Activated CD4-positive, alpha-beta T cell treated with anti-CD3 and anti-CD28 coated beads, Interleukin-2, Interleukin-6, amounts not matched to agents 100 ng/mL and 50 ng/mL, durations not matched to agents 16 hours and 8 hours (primary cell): Measurements from ENCODE around the gene MYO16.

Experiments used
- DNase-seq: peaks from one replicate; pipeline ENCODE4 v3.0.0-alpha.2; 2020

The MYO16 gene

GRCh38 chr13:108947551-108948030, 318.2 kb downstream of the MYO16 start:
- DNase-seq, result no peak

GRCh38 chr13:108948251-108948671, 318.9 kb downstream of the MYO16 start:
- no peak for DNase-seq

GRCh38 chr13:108950333-108951010, 321.1 kb downstream of the MYO16 start:
- DNase-seq, result no peak

GRCh38 chr13:108955741-108956140, 326.3 kb downstream of the MYO16 start:
- DNase-seq, result no peak

- DNase-seq, result no peak
Observed at GRCh38 chr13:108957369-108958012, 328.1 kb downstream of the MYO16 start.

- DNase-seq, result no peak
Observed at GRCh38 chr13:108958013-108958376, 328.6 kb downstream of the MYO16 start.

- no peak for DNase-seq
Observed at GRCh38 chr13:108959234-108959633, 329.8 kb downstream of the MYO16 start.

GRCh38 chr13:108960006-108960405, 330.6 kb downstream of the MYO16 start:
- DNase-seq, result no peak

GRCh38 chr13:108961542-108962125, 332.2 kb downstream of the MYO16 start:
- DNase-seq, result peak; percentile 71

GRCh38 chr13:108962654-108963053, 333.2 kb downstream of the MYO16 start:
- DNase-seq, result no peak

GRCh38 chr13:108963276-108963810, 333.9 kb downstream of the MYO16 start:
- no peak for DNase-seq

GRCh38 chr13:108963846-108964600, 334.6 kb downstream of the MYO16 start:
- no peak for DNase-seq

- DNase-seq, result no peak
Observed at GRCh38 chr13:108964606-108965005, 335.2 kb downstream of the MYO16 start.

- no peak for DNase-seq
Observed at GRCh38 chr13:108967371-108967770, 338.0 kb downstream of the MYO16 start.

GRCh38 chr13:108968566-108968965, 339.2 kb downstream of the MYO16 start:
- no peak for DNase-seq

GRCh38 chr13:108974686-108975085, 345.3 kb downstream of the MYO16 start:
- no peak for DNase-seq

- no peak for DNase-seq
Observed at GRCh38 chr13:108980237-108980636, 350.8 kb downstream of the MYO16 start.

- DNase-seq, result no peak
Observed at GRCh38 chr13:108981407-108981806, 352.0 kb downstream of the MYO16 start.

GRCh38 chr13:108983273-108983672, 353.9 kb downstream of the MYO16 start:
- no peak for DNase-seq

- no peak for DNase-seq
Observed at GRCh38 chr13:108984251-108984920, 355.0 kb downstream of the MYO16 start.

- no peak for DNase-seq
Observed at GRCh38 chr13:108985166-108985565, 355.8 kb downstream of the MYO16 start.

GRCh38 chr13:108987517-108987916, 358.1 kb downstream of the MYO16 start:
- no peak for DNase-seq

GRCh38 chr13:108987944-108988343, 358.5 kb downstream of the MYO16 start:
- no peak for DNase-seq
